ENCODE measurements around the gene CRYBA4. TPM values are rescaled to one million over a fixed set of nuclear protein-coding genes. Genes with fewer than 3 reads are reported as not detected.

CRYBA4 gene
- total RNA-seq, 2 donors from 2014 or later = 0.47 TPM; not detected in 1

- no peak for TF ChIP-seq CTCF (IDR thresholded peaks at IDR 0.05)
- Histone ChIP-seq H3K9ac (ENCODE audit: low read depth in 2 of 2, low read length in 2 of 2) (no peak overlapping the region), H3K36me3 (no peaks in the 10 kb centered on the region), H3K27me3 (no peaks in the 10 kb centered on the region), H3K27ac (no peak overlapping the region), H3K4me1 (no peaks in the 10 kb centered on the region), H3K9me3 (no peaks in the 10 kb centered on the region), H3K4me3 (no peak overlapping the region)
- intact Hi-C loops (cut with DNase I) = no loop called here
- DNase-seq = no peak
These were observed 9.5 kb downstream of the CRYBA4 start for GRCh38 chr22:26631282-26631681.

GRCh38 chr22:26632422-26633155 is 10.8 kb downstream of the CRYBA4 start:
- Histone ChIP-seq H3K9me3 (no peaks in the 10 kb centered on the region), H3K27ac (no peak overlapping the region)

GRCh38 chr22:26634189-26634588 is 12.4 kb downstream of the CRYBA4 start:
- no peaks in the 10 kb centered on the region for H3K9me3 ChIP-seq
- no peak overlapping the region for H3K27ac ChIP-seq
- intact Hi-C loops (cut with DNase I) = no loop called here
- no peaks in the 10 kb centered on the region for H3K4me1 ChIP-seq
- H3K9ac ChIP-seq (ENCODE audit: low read depth in 2 of 2, low read length in 2 of 2) = no peak overlapping the region
- no peak for TF ChIP-seq CTCF (IDR thresholded peaks at IDR 0.05)
- no peak for DNase-seq
- H3K4me3 ChIP-seq = no peak overlapping the region
- no peaks in the 10 kb centered on the region for H3K27me3 ChIP-seq
- no peaks in the 10 kb centered on the region for H3K36me3 ChIP-seq

More at GRCh38 chr22:26632422-26633155, 10.8 kb downstream of the CRYBA4 start:
- DNase-seq = no peak
- no peaks in the 10 kb centered on the region for H3K36me3 ChIP-seq
- no peak for TF ChIP-seq CTCF (IDR thresholded peaks at IDR 0.05)
- no peaks in the 10 kb centered on the region for H3K4me1 ChIP-seq
- intact Hi-C loops (cut with DNase I) = no loop called here
- no peak overlapping the region for H3K4me3 ChIP-seq
- no peaks in the 10 kb centered on the region for H3K27me3 ChIP-seq
- H3K9ac ChIP-seq (ENCODE audit: low read depth in 2 of 2, low read length in 2 of 2) = no peak overlapping the region

GRCh38 chr22:26635117-26635516 is 13.4 kb downstream of the CRYBA4 start:
- intact Hi-C loops (cut with DNase I) = no loop called here
- Histone ChIP-seq H3K4me1 (no peaks in the 10 kb centered on the region), H3K9me3 (no peaks in the 10 kb centered on the region), H3K4me3 (no peak overlapping the region), H3K27me3 (no peaks in the 10 kb centered on the region), H3K9ac (ENCODE audit: low read depth in 2 of 2, low read length in 2 of 2) (no peak overlapping the region), H3K36me3 (no peaks in the 10 kb centered on the region), H3K27ac (no peak overlapping the region)
- no peak for DNase-seq
- no peak for TF ChIP-seq CTCF (IDR thresholded peaks at IDR 0.05)

- H3K9ac ChIP-seq (ENCODE audit: low read depth in 2 of 2, low read length in 2 of 2) = no peak overlapping the region
- TF ChIP-seq CTCF (IDR thresholded peaks at IDR 0.05) = no peak
- H3K27ac ChIP-seq = no peak overlapping the region
- H3K4me1 ChIP-seq = no peaks in the 10 kb centered on the region
- H3K36me3 ChIP-seq = no peaks in the 10 kb centered on the region
- DNase-seq = no peak
- H3K27me3 ChIP-seq = no peaks in the 10 kb centered on the region
- intact Hi-C loops (cut with DNase I) = no loop called here
- no peak overlapping the region for H3K4me3 ChIP-seq
- no peaks in the 10 kb centered on the region for H3K9me3 ChIP-seq
These were observed 14.5 kb downstream of the CRYBA4 start for GRCh38 chr22:26636296-26636695.

Measured in colonic mucosa (tissue), 4 donors.